OCI-LY3 (cell line): ENCODE measurements around the gene PID1.

Source experiments
- H2AFZ ChIP-seq: fragments of 200-600, 300-600 bp; shearing (Covaris generic); 2 replicates; pipeline ENCODE4 v1.6.0; 2014; ENCODE audit warnings: antibody characterized with exemption, low read depth, low read length
- H3K27ac ChIP-seq: fragments of 200-600, 300-600 bp; sonication (generic); 2 replicates; pipeline ENCODE4 v1.5.1; 2014; ENCODE audit warnings: mild to moderate bottlenecking, low read length, moderate library complexity, mixed read lengths
- H3K27me3 ChIP-seq: fragments of 200-600, 300-600 bp; sonication (generic); 2 replicates; pipeline ENCODE4 v1.6.1; 2014; ENCODE audit warnings: low read depth, low read length, mixed read lengths
- H3K36me3 ChIP-seq: fragments of 200-600, 300-600 bp; sonication (generic); replicated peaks from 2 replicates; pipeline ENCODE3; 2014; ENCODE audit warnings: low read depth, low read length, mixed read lengths
- H3K4me1 ChIP-seq: fragments of 300-600, 200-600 bp; sonication (generic); 2 replicates; pipeline ENCODE4 v1.6.1; 2014; ENCODE audit warnings: low read length, mixed read lengths
- H3K4me2 ChIP-seq: fragments of 200-600, 300-600 bp; sonication (generic); 2 replicates; pipeline ENCODE4 v1.6.1; 2014; ENCODE audit warnings: low read length, mixed read lengths
- H3K4me3 ChIP-seq: fragments of 300-600, 200-600 bp; sonication (generic); 2 replicates; pipeline ENCODE4 v1.5.1; 2014; ENCODE audit warnings: antibody characterized with exemption, mild to moderate bottlenecking, low read length, moderate library complexity
- H3K79me2 ChIP-seq: fragments of 300-600, 200-600 bp; shearing (Covaris generic); 2 replicates; pipeline ENCODE4 v1.6.1; 2014; ENCODE audit warnings: mild to moderate bottlenecking, low read length, mixed read lengths
- H3K9ac ChIP-seq: fragments of 300-600, 200-600 bp; shearing (Covaris generic); 2 replicates; pipeline ENCODE4 v1.6.0; 2014; ENCODE audit warnings: mild to moderate bottlenecking, low read length, moderate library complexity
- H3K9me3 ChIP-seq: fragments of 200-600, 300-600 bp; shearing (Covaris generic); 2 replicates; pipeline ENCODE4 v1.6.1; 2014; ENCODE audit warnings: low read length, mixed read lengths; ENCODE audit not compliant: insufficient read depth
- H4K20me1 ChIP-seq: fragments of 200-600, 300-600 bp; sonication (generic); 2 replicates; pipeline ENCODE4 v1.6.1; 2016; ENCODE audit warnings: low read length, mixed read lengths; ENCODE audit not compliant: insufficient read depth
- EZH2phosphoT487 ChIP-seq: fragments of 200-600 bp; shearing (Covaris generic); IDR thresholded peaks from 2 replicates; pipeline ENCODE4 v1.6.1; 2018; ENCODE audit warnings: antibody characterized with exemption, mixed run types, low read depth
- TF ChIP-seq, protein P1 (sequence below): fragments of 200-600, 300-600 bp; sonication (generic); IDR thresholded peaks from 2 replicates; pipeline ENCODE4 v1.5.1; 2014; ENCODE audit warnings: antibody characterized with exemption, low read length, low read depth

Gene PID1

DNA sequence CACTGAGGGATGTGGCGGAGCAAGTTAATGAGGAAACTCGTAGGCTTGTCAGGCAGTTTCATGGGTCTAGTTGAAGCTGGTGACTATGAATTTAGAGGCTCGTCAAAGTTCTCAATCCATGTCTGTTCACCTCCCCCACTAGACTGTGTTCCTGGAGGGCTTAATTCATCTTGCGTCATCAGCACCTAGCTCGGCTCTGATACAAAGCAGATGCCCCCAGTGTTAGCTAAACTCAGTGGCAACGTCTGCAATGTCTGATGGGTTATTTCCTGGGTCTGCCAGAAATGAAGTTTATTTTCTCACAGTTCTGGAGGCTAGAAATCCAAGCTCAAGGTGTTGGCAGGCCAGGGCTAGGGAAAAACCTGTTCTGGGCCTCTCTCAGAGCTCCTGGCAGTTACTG is 140.6 kb downstream of the PID1 start:
- no peaks in the 10 kb centered on the region for H3K79me2 ChIP-seq
- peaks cover 9% of the 10 kb centered on the region; the same call in 1 of the 2 replicates for H3K4me1 ChIP-seq
- H3K4me3 ChIP-seq: no peak overlapping the region
- TF ChIP-seq EZH2phosphoT487: no peak
- H3K9ac ChIP-seq: no peak overlapping the region
- no peak overlapping the region for H2AFZ ChIP-seq
- no peaks in the 10 kb centered on the region for H3K27me3 ChIP-seq
- H3K9me3 ChIP-seq: no peaks in the 10 kb centered on the region
- no peak overlapping the region for H3K27ac ChIP-seq
- H4K20me1 ChIP-seq: no peaks in the 10 kb centered on the region
- H3K4me2 ChIP-seq: no peak overlapping the region
- no peaks in the 10 kb centered on the region for H3K36me3 ChIP-seq

DNA sequence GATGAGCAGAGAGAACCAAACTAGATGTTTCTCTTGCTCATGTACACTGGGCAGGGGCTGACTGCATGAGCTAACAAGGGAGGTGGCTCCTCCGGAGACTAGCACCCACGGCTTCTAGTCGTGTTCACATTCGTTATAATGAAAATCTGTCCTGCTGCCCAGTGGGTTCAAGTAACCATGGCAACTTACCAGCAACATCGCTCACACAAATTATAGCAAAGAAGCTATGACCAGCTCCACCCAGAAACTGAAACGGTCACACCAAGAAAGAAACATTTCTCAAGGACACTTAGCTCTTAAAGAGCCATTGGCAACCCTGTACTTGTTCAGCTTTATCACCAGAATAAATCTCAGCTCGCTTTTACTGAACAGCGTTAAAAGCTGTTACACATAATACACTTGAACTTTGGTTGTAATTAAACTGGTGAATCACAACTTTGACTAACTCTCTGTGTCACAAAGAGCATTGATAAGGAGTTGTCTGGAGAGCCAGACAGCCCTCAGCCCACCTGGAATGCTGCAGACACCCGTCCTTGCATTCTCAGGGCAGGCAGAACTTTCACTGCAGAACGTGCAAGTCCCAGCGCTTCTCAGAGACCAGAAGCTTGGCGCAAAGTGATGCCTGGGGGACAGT is 141.2 kb downstream of the PID1 start:
- Histone ChIP-seq H2AFZ (no peak overlapping the region), H3K36me3 (peaks cover 2% of the 10 kb centered on the region)

DNA sequence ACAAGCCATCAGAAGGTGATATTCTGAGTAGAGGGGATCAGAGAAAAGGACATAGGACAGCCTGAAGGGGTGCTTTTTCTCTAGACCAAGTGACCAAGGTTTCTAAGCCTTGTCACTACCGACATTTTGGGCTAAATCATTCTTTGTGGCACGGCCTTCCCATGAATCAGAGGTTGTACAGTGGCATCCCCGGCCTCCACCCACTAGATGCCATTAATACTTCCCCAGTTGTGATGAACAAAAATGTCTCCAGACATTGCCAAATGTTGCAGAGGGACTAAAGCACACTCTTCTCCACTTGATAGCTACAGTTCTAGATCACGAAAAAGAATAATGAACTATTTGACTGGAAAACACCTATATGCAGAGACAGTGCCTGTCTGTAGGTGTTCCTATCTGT is 143.6 kb downstream of the PID1 start:
- Histone ChIP-seq H3K27ac (no peak overlapping the region), H3K79me2 (no peaks in the 10 kb centered on the region), H2AFZ (no peak overlapping the region), H3K27me3 (no peaks in the 10 kb centered on the region), H3K9ac (no peak overlapping the region), H3K36me3 (peaks cover 2% of the 10 kb centered on the region), H4K20me1 (no peaks in the 10 kb centered on the region), H3K4me1 (peaks cover 14% of the 10 kb centered on the region), H3K4me3 (no peak overlapping the region), H3K4me2 (no peak overlapping the region), H3K9me3 (no peaks in the 10 kb centered on the region)
- no peak for TF ChIP-seq EZH2phosphoT487
- TF ChIP-seq, protein P1, sequence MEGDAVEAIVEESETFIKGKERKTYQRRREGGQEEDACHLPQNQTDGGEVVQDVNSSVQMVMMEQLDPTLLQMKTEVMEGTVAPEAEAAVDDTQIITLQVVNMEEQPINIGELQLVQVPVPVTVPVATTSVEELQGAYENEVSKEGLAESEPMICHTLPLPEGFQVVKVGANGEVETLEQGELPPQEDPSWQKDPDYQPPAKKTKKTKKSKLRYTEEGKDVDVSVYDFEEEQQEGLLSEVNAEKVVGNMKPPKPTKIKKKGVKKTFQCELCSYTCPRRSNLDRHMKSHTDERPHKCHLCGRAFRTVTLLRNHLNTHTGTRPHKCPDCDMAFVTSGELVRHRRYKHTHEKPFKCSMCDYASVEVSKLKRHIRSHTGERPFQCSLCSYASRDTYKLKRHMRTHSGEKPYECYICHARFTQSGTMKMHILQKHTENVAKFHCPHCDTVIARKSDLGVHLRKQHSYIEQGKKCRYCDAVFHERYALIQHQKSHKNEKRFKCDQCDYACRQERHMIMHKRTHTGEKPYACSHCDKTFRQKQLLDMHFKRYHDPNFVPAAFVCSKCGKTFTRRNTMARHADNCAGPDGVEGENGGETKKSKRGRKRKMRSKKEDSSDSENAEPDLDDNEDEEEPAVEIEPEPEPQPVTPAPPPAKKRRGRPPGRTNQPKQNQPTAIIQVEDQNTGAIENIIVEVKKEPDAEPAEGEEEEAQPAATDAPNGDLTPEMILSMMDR: no peak

More for the DNA sequence above, 141.2 kb downstream of the PID1 start:
- Histone ChIP-seq H3K4me1 (peaks cover 9% of the 10 kb centered on the region; the same call in 1 of the 2 replicates), H3K9me3 (no peaks in the 10 kb centered on the region), H3K4me3 (no peak overlapping the region), H3K4me2 (no peak overlapping the region), H4K20me1 (no peaks in the 10 kb centered on the region), H3K79me2 (no peaks in the 10 kb centered on the region), H3K27ac (no peak overlapping the region), H3K9ac (no peak overlapping the region), H3K27me3 (no peaks in the 10 kb centered on the region)
- TF ChIP-seq, protein P1: no peak
- no peak for TF ChIP-seq EZH2phosphoT487

DNA sequence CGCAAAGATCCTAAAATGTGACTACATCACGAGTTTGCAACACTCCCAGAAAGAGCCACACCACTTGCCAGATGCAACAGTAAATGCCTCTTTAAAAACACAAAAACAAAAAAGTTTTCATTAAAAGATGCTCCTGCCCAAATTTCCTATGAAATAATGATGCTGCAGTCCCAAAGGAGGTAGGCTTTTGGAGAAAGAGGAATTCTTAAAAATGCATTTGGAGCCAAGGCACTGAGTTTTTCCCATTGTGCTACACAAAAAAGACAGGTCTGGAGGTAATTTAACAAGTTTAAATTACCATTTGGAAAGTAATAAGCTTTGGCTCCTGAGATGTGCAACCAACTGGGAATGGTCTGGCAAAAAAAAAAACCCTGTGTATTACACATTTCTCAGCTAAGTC is 145.0 kb downstream of the PID1 start:
- Histone ChIP-seq H3K27me3 (no peaks in the 10 kb centered on the region), H3K9ac (no peak overlapping the region)

More for the DNA sequence above, 145.0 kb downstream of the PID1 start:
- Histone ChIP-seq H3K9me3 (no peaks in the 10 kb centered on the region), H2AFZ (no peak overlapping the region), H3K4me1 (peaks cover 14% of the 10 kb centered on the region), H3K79me2 (no peaks in the 10 kb centered on the region), H3K36me3 (peaks cover 2% of the 10 kb centered on the region), H3K27ac (no peak overlapping the region), H3K4me2 (no peak overlapping the region), H3K4me3 (no peak overlapping the region), H4K20me1 (no peaks in the 10 kb centered on the region)
- TF ChIP-seq EZH2phosphoT487: no peak
- TF ChIP-seq, protein P1: no peak
